Upper lobe of left lung (tissue), 6 donors: ENCODE measurements around the gene UNC45A. TPM values are rescaled to one million over a fixed set of nuclear protein-coding genes. Genes with fewer than 3 reads are reported as not detected.
A peak's percentile ranks its signal among the peaks of the same experiment; 100 is the strongest.

ENCODE experiments used
- ATAC-seq, 2 donors: fragments of 200-7000 bp; cut with Tn5 transposase; one replicate each; pipeline ENCODE4 v1.9.1; 2022; ENCODE audit warnings: mild to moderate bottlenecking in 2 of 2, moderate library complexity in 2 of 2; ENCODE audit not compliant: low FRiP score in 2 of 2
- DNase-seq, 2 donors: peaks; one replicate each; pipeline ENCODE4 v3.0.0-alpha.2; 2019 to 2020
- H3K27ac ChIP-seq, 4 donors: fragments of 200-600 bp; sonication (generic); one replicate each; pipeline ENCODE4 v1.5.1; 2016 to 2019
- H3K27me3 ChIP-seq, 4 donors: fragments of 200-600 bp; sonication (generic); one replicate each; pipeline ENCODE4 v1.5.1; 2017 to 2019
- H3K36me3 ChIP-seq, 4 donors: fragments of 200-600 bp; sonication (generic); one replicate each; pipeline ENCODE4 v1.5.1; 2016 to 2019
- H3K4me1 ChIP-seq, 4 donors: fragments of 200-600 bp; sonication (generic); one replicate each; pipeline ENCODE4 v1.5.1; 2018 to 2019
- H3K4me3 ChIP-seq, 4 donors: fragments of 200-600 bp; sonication (generic); one replicate each; pipeline ENCODE4 v1.5.1; 2017 to 2019; ENCODE audit warnings: mild to moderate bottlenecking in 2 of 4, moderate library complexity in 1 of 4
- H3K9me3 ChIP-seq, 4 donors: fragments of 200-600 bp; sonication (generic); one replicate each; pipeline ENCODE4 v1.5.1; 2018 to 2019
- CTCF ChIP-seq, 6 experiments: fragments of 450-650 bp in 4 of 6; fragments of 200-600 bp in 2 of 6; sonication (generic) in 2 of 6; IDR thresholded peaks; one replicate each; pipeline ENCODE4 v1.5.1; 2016 to 2019; ENCODE audit warnings: antibody characterized with exemption in 6 of 6
- EP300 ChIP-seq, 4 donors: sonication (generic); formaldehyde crosslinking; IDR thresholded peaks; one replicate each; pipeline ENCODE4 v1.5.1; 2017; ENCODE audit warnings: antibody characterized with exemption in 4 of 4, control low read depth in 2 of 4
- POLR2A ChIP-seq, 4 donors: fragments of 450-650 bp; IDR thresholded peaks; one replicate each; pipeline ENCODE4 v1.5.1; 2016 to 2017; ENCODE audit warnings: antibody characterized with exemption in 4 of 4, mild to moderate bottlenecking in 2 of 4
- POLR2AphosphoS5 ChIP-seq, 2 donors: sonication (generic); formaldehyde crosslinking; IDR thresholded peaks; one replicate each; pipeline ENCODE4 v1.5.1; 2017; ENCODE audit warnings: antibody characterized with exemption in 2 of 2
- WGBS, 2 donors: methylation state at CpG; one replicate each; pipeline ENCODE4 v1.1.5; 2017 to 2018; 5-methylcytosine and 5-hydroxymethylcytosine counted together
- small RNA-seq, 4 donors: library from RNA; depleted of rRNA; stranded (forward); fragments of <200 nt; gene quantifications; one replicate each; pipeline ENCODE3, GENCODE V24; 2016
- total RNA-seq, 6 donors: library from RNA; depleted of rRNA in 4 of 6; stranded (reverse); fragments of >200 nt in 4 of 6; gene quantifications; one replicate each; pipeline versions ENCODE4 v1.1.0 to v1.2.1, GENCODE V29; 2016 to 2021
- donor health status: DM: no; HTN: no; CAD: no; lungs with moderate emphysema.
- donor health status: DM: no; HTN: yes; CAD: no; lungs with severe emphysema.

The UNC45A gene
- total RNA-seq, 6 donors from 2014 or later = 40.7 to 108 (median 61.9) TPM

- Histone ChIP-seq H3K27ac (peak within 1 kb of the TSS; percentile 83 to 92 (median 86)), H3K27me3 (no peaks in the 10 kb centered on the region), H3K4me1 (peaks cover 0 to 17% (median 7%) of the 10 kb centered on the region in 4 donors), H3K4me3 (peak within 1 kb of the TSS; percentile 75 to 93 (median 91)), H3K36me3 (peaks cover 9 to 19% (median 16%) of the 10 kb centered on the region in 4 donors), H3K9me3 (no peaks in the 10 kb centered on the region)
- TF ChIP-seq POLR2A (IDR thresholded peaks at IDR 0.05) = peak in 3 of 4 donors; percentile 55 to 78 (median 73)
- peak in 1 of 6 experiments; percentile 20 for TF ChIP-seq CTCF (IDR thresholded peaks at IDR 0.05)
- TF ChIP-seq EP300 (IDR thresholded peaks at IDR 0.05) = no peak
- peak; percentile 63 to 88 for TF ChIP-seq POLR2AphosphoS5 (IDR thresholded peaks at IDR 0.05)
- DNase-seq (peak; percentile 99), ATAC-seq (peak; percentile 99 to 100)
- WGBS, 2 donors = 1% methylated on average over 16 to 34 of the region's 75 CpGs
Measured at GRCh38 chr15:90994417-90995311, 59.6 kb downstream of the UNC45A start, which contains the start of gene PRC1. Gene PRC1, minus strand, starts transcription at chr15:90994535. Its CDS starts 118 bp downstream, at chr15:90994417.

- Histone ChIP-seq H3K9me3 (no peaks in the 10 kb centered on the region), H3K4me3 (no peak overlapping the region), H3K27me3 (no peaks in the 10 kb centered on the region), H3K27ac (no peak overlapping the region), H3K4me1 (peaks cover 0 to 10% (median 4%) of the 10 kb centered on the region in 4 donors), H3K36me3 (peaks cover 26 to 60% (median 48%) of the 10 kb centered on the region in 4 donors)
- no peak for TF ChIP-seq EP300 (IDR thresholded peaks at IDR 0.05)
- TF ChIP-seq POLR2A (IDR thresholded peaks at IDR 0.05) = no peak
- TF ChIP-seq CTCF (IDR thresholded peaks at IDR 0.05) = no peak
- no peak for TF ChIP-seq POLR2AphosphoS5 (IDR thresholded peaks at IDR 0.05)
- DNase-seq = no peak
- WGBS, 2 donors = 88 to 89% methylated on average over 8 of the region's 8 CpGs
- no peak for ATAC-seq
Measured at GRCh38 chr15:90998737-90999136, 63.7 kb downstream of the UNC45A start.

- Histone ChIP-seq H3K27me3 (no peaks in the 10 kb centered on the region), H3K36me3 (peaks cover 35 to 85% (median 70%) of the 10 kb centered on the region in 4 donors), H3K4me1 (no peaks in the 10 kb centered on the region), H3K4me3 (no peak overlapping the region), H3K9me3 (no peaks in the 10 kb centered on the region), H3K27ac (no peak overlapping the region)
- TF ChIP-seq POLR2A (IDR thresholded peaks at IDR 0.05) (no peak), CTCF (IDR thresholded peaks at IDR 0.05) (no peak), POLR2AphosphoS5 (IDR thresholded peaks at IDR 0.05) (no peak), EP300 (IDR thresholded peaks at IDR 0.05) (no peak)
- WGBS, 2 donors = 95 to 99% methylated on average over 3 of the region's 3 CpGs
- DNase-seq (no peak), ATAC-seq (no peak)
Measured at GRCh38 chr15:91001209-91001608, 66.1 kb downstream of the UNC45A start.

Small RNA genes lying within 50 kb of the gene (small RNA-seq; reads per million reads assigned to genes)
- gene RF00019 = 0 reads per million in 4 donors

Other genes with a start within 250 kb of the UNC45A start
- 10 to 100 TPM in 1 of 6 donors, 1 to 10 TPM in 3, under 1 TPM in 2; 0.76 to 31.4 (median 2.6) TPM for gene BLM, start 217.9 kb upstream of the UNC45A start, total RNA-seq
- 100 to 1,000 TPM in 4 of 6 donors, 10 to 100 TPM in 2; 59.0 to 150 (median 108) TPM for gene FURIN, start 66.7 kb upstream of the UNC45A start, total RNA-seq
- 100 to 1,000 TPM in 2 of 6 donors, 10 to 100 TPM in 4; 33.4 to 144 (median 68.3) TPM for gene FES, start 50.8 kb upstream of the UNC45A start, total RNA-seq
- gene MAN2A2, start 32.0 kb upstream of the UNC45A start, total RNA-seq = 100 to 1,000 TPM in 2 of 6 donors, 10 to 100 TPM in 4; 36.8 to 219 (median 90.1) TPM
- gene HDDC3, start 2.7 kb upstream of the UNC45A start, total RNA-seq = 10 to 100 TPM in 5 of 6 donors, 1 to 10 TPM in 1; 5.0 to 19.3 (median 12.5) TPM
- 10 to 100 TPM in 2 of 6 donors, 1 to 10 TPM in 4; 3.8 to 21.0 (median 9.4) TPM for gene RCCD1, start 19.6 kb downstream of the UNC45A start, total RNA-seq
- gene PRC1, start 59.2 kb downstream of the UNC45A start, total RNA-seq = 10 to 100 TPM in 3 of 6 donors, 1 to 10 TPM in 3; 4.1 to 20.0 (median 10.7) TPM
- 10 to 100 TPM in 4 of 6 donors, 1 to 10 TPM in 2; 9.2 to 20.2 (median 14.8) TPM for gene VPS33B, start 87.3 kb downstream of the UNC45A start, total RNA-seq
- gene SV2B, start 165.0 kb downstream of the UNC45A start, total RNA-seq = 1 to 10 TPM in 1 of 6 donors, under 1 TPM in 3, not detected in 2; 0.40 to 1.4 (median 0.62) TPM